H1 (cell line): Measurements from ENCODE around the gene GATD1. TPM values are rescaled to one million over a fixed set of nuclear protein-coding genes. Genes with fewer than 3 reads are reported as not detected.

Source experiments
- CTCF ChIA-PET: fragments of 300-600 bp; sonication (Branson Sonifier 250); formaldehyde crosslinking; loops from one replicate; lab custom pipeline; 2021; ENCODE audit not compliant: partially characterized antibody; lab: Charles Lee
- POLR2A ChIA-PET: fragments of 300-600 bp; sonication (Branson Sonifier 250); formaldehyde crosslinking; loops from one replicate; lab custom pipeline; 2021; ENCODE audit warnings: inconsistent platforms; ENCODE audit not compliant: partially characterized antibody; lab: Charles Lee
- DNase-seq, 2 experiments: peaks; one replicate each; pipeline versions ENCODE4 v3.0.0 to v3.0.0-alpha.2; 2010 to 2022; ENCODE audit warnings: low spot score in 2 of 2, low read depth in 1 of 2, mixed read lengths in 1 of 2
- FAIRE-seq: peaks from 2 replicates; lab custom pipeline; 2011; peaks lifted over from hg19 to GRCh38; lab: Jason Lieb, UNC
- H2AFZ ChIP-seq: 2 replicates; pipeline ENCODE4 v1.8.1; 2012; ENCODE audit warnings: low read length, inconsistent platforms
- H2AK5ac ChIP-seq: 2 replicates; pipeline ENCODE4 v1.6.1; 2013; ENCODE audit warnings: low read depth, low read length
- H2BK120ac ChIP-seq: replicated peaks from 2 replicates; pipeline ENCODE3; 2013; ENCODE audit warnings: low read depth, low read length, inconsistent platforms
- H2BK12ac ChIP-seq: 2 replicates; pipeline ENCODE4 v1.6.1; 2013; ENCODE audit warnings: low read depth, low read length
- H2BK15ac ChIP-seq: 2 replicates; pipeline ENCODE4 v1.6.1; 2013; ENCODE audit warnings: low read length
- H2BK20ac ChIP-seq: 2 replicates; pipeline ENCODE4 v1.6.1; 2013; ENCODE audit warnings: low read length
- H2BK5ac ChIP-seq: 2 replicates; pipeline ENCODE4 v1.6.1; 2013; ENCODE audit warnings: low read depth, low read length
- H3K14ac ChIP-seq: 2 replicates; pipeline ENCODE4 v1.6.1; 2013; ENCODE audit warnings: inconsistent platforms; ENCODE audit not compliant: insufficient read length
- H3K18ac ChIP-seq: 2 replicates; pipeline ENCODE4 v1.6.1; 2013; ENCODE audit warnings: low read length; ENCODE audit errors: extremely low read depth
- H3K23ac ChIP-seq: 2 replicates; pipeline ENCODE4 v1.6.1; 2013; ENCODE audit warnings: inconsistent platforms; ENCODE audit not compliant: insufficient read length
- H3K23me2 ChIP-seq: 2 replicates; pipeline ENCODE4 v1.6.1; 2013; ENCODE audit warnings: low read depth, low read length
- H3K27ac ChIP-seq: 2 replicates; pipeline ENCODE4 v1.6.1; 2011; ENCODE audit warnings: low read depth, low read length, inconsistent platforms
- H3K27me3 ChIP-seq, 4 experiments: replicated peaks in 1 of 4; 1 replicate in 1 of 4; 2 replicates in 3 of 4; pipeline versions ENCODE4 v1.6.1 to v1.8.1; 2011 to 2013; ENCODE audit warnings: low read length in 3 of 4, mild to moderate bottlenecking in 3 of 4, inconsistent platforms in 2 of 4, mixed read lengths in 2 of 4, moderate library complexity in 1 of 4; ENCODE audit not compliant: control insufficient read depth in 3 of 4, insufficient read depth in 3 of 4; ENCODE audit errors: extremely low read depth in 1 of 4
- H3K36me3 ChIP-seq, 4 experiments: 2 replicates each; pipeline versions ENCODE4 v1.6.1 to v1.8.1; 2011 to 2013; ENCODE audit warnings: mild to moderate bottlenecking in 4 of 4, low read length in 3 of 4, moderate library complexity in 2 of 4, control low read depth in 1 of 4, inconsistent platforms in 1 of 4; ENCODE audit not compliant: insufficient read depth in 4 of 4, control insufficient read depth in 2 of 4
- H3K4ac ChIP-seq: replicated peaks from 2 replicates; pipeline ENCODE3; 2013; ENCODE audit warnings: low read length, low read depth, mixed read lengths, inconsistent platforms; ENCODE audit not compliant: insufficient read length
- H3K4me1 ChIP-seq, 4 experiments: replicated peaks in 1 of 4; 1 replicate in 1 of 4; 2 replicates in 3 of 4; pipeline versions ENCODE4 v1.6.1 to v1.8.1; 2011 to 2013; ENCODE audit warnings: low read length in 3 of 4, inconsistent platforms in 2 of 4, mixed read lengths in 1 of 4; ENCODE audit not compliant: insufficient read depth in 4 of 4, control insufficient read depth in 3 of 4
- H3K4me2 ChIP-seq, 2 experiments: 2 replicates each; pipeline versions ENCODE4 v1.6.1 to v1.8.1; 2011 to 2013; ENCODE audit warnings: low read depth in 2 of 2, low read length in 2 of 2, control low read depth in 1 of 2, inconsistent platforms in 1 of 2, mild to moderate bottlenecking in 1 of 2; ENCODE audit not compliant: insufficient read depth in 1 of 2
- H3K4me3 ChIP-seq, 4 experiments: fragments of 200-600, 300-600 bp in 1 of 4; sonication (generic), shearing (Covaris generic), sonication (Bioruptor Twin) in 1 of 4; 2 replicates each; pipeline versions ENCODE4 v1.5.1 to v1.8.1; 2011 to 2016; ENCODE audit warnings: low read length in 4 of 4, low read depth in 3 of 4, control low read depth in 2 of 4, inconsistent platforms in 2 of 4, mild to moderate bottlenecking in 2 of 4, mixed read lengths in 1 of 4, moderate library complexity in 1 of 4; ENCODE audit not compliant: insufficient read depth in 2 of 4; ENCODE audit errors: extremely low read depth in 1 of 4
- H3K56ac ChIP-seq: replicated peaks from 2 replicates; pipeline ENCODE3; 2013; ENCODE audit warnings: low read depth, mild to moderate bottlenecking, mixed read lengths, low read length, inconsistent platforms; ENCODE audit not compliant: insufficient read length
- H3K79me1 ChIP-seq: 2 replicates; pipeline ENCODE4 v1.6.1; 2013; ENCODE audit warnings: low read depth, low read length, control low read depth
- H3K79me2 ChIP-seq, 2 experiments: 2 replicates each; pipeline versions ENCODE4 v1.6.1 to v1.8.1; 2012 to 2013; ENCODE audit warnings: low read length in 2 of 2, mild to moderate bottlenecking in 2 of 2, inconsistent platforms in 1 of 2; ENCODE audit not compliant: insufficient read depth in 2 of 2, control insufficient read depth in 1 of 2
- H3K9ac ChIP-seq, 4 experiments: replicated peaks in 1 of 4; 1 replicate in 1 of 4; 2 replicates in 3 of 4; pipeline versions ENCODE4 v1.6.1 to v1.8.1; 2011 to 2013; ENCODE audit warnings: low read depth in 3 of 4, low read length in 3 of 4, control low read depth in 2 of 4, mild to moderate bottlenecking in 2 of 4, moderate library complexity in 2 of 4, inconsistent platforms in 1 of 4; ENCODE audit errors: extremely low read depth in 1 of 4
- H3K9me3 ChIP-seq, 2 experiments: 2 replicates each; pipeline versions ENCODE4 v1.6.1 to v1.8.1; 2012 to 2013; ENCODE audit warnings: mild to moderate bottlenecking in 2 of 2, moderate library complexity in 2 of 2, control low read depth in 1 of 2, inconsistent platforms in 1 of 2, low read depth in 1 of 2, low read length in 1 of 2, mixed read lengths in 1 of 2; ENCODE audit not compliant: insufficient read depth in 2 of 2
- H4K20me1 ChIP-seq, 2 experiments: replicated peaks in 1 of 2; 2 replicates each; pipeline versions ENCODE3 to v1.8.1; 2011 to 2013; ENCODE audit warnings: inconsistent platforms in 2 of 2, low read length in 2 of 2, mild to moderate bottlenecking in 1 of 2; ENCODE audit not compliant: insufficient read depth in 2 of 2, control insufficient read depth in 1 of 2
- H4K5ac ChIP-seq: 2 replicates; pipeline ENCODE4 v1.6.1; 2013; ENCODE audit warnings: low read length, low read depth, mixed read lengths, inconsistent platforms; ENCODE audit not compliant: insufficient read length
- H4K8ac ChIP-seq: 2 replicates; pipeline ENCODE4 v1.8.0; 2013; ENCODE audit warnings: mild to moderate bottlenecking, moderate library complexity, low read length, inconsistent platforms; ENCODE audit not compliant: insufficient read depth; ENCODE audit errors: extremely low read depth
- H4K91ac ChIP-seq: replicated peaks from 2 replicates; pipeline ENCODE3; 2013; ENCODE audit warnings: low read length, mixed read lengths, inconsistent platforms; ENCODE audit not compliant: insufficient read length
- CHD1 ChIP-seq: IDR thresholded peaks from 2 replicates; pipeline ENCODE4 v1.6.1; 2012; ENCODE audit warnings: low read depth, low read length, improper control_type of control experiment
- CHD2 ChIP-seq: IDR thresholded peaks from 2 replicates; pipeline ENCODE4 v1.6.1; 2012; ENCODE audit warnings: low read length, improper control_type of control experiment
- FOSL1 ChIP-seq: IDR thresholded peaks from 2 replicates; pipeline ENCODE4 v1.6.1; 2011; ENCODE audit warnings: mild to moderate bottlenecking, low read depth, low read length, moderate library complexity; ENCODE audit not compliant: insufficient read depth
- KDM1A ChIP-seq: fragments of 200-600, 300-600 bp; sonication (generic); IDR thresholded peaks from 2 replicates; pipeline ENCODE4 v1.7.1; 2016; ENCODE audit warnings: mild to moderate bottlenecking, low read length, borderline replicate concordance
- NANOG ChIP-seq: IDR thresholded peaks from 2 replicates; pipeline ENCODE4 v1.6.1; 2011; ENCODE audit warnings: low read length, low read depth, mild to moderate bottlenecking, inconsistent platforms; ENCODE audit not compliant: insufficient read depth, poor library complexity, severe bottlenecking
- RAD21 ChIP-seq, 2 experiments: IDR thresholded peaks in 1 of 2; conservative IDR thresholded peaks in 1 of 2; 2 replicates each; pipeline ENCODE4 v1.6.1; 2011; ENCODE audit warnings: low read depth in 2 of 2, low read length in 2 of 2, improper control_type of control experiment in 1 of 2, inconsistent platforms in 1 of 2, mild to moderate bottlenecking in 1 of 2, moderate library complexity in 1 of 2
- RBBP5 ChIP-seq: IDR thresholded peaks from 2 replicates; pipeline ENCODE4 v1.7.1; 2012; ENCODE audit warnings: low read depth, mild to moderate bottlenecking, inconsistent platforms, low read length, moderate library complexity, borderline replicate concordance
- SIN3A ChIP-seq, 2 experiments: IDR thresholded peaks in 1 of 2; conservative IDR thresholded peaks in 1 of 2; 2 replicates each; pipeline ENCODE4 v1.6.1; 2011 to 2012; ENCODE audit warnings: low read length in 2 of 2, improper control_type of control experiment in 1 of 2, low read depth in 1 of 2, mild to moderate bottlenecking in 1 of 2
- TBP ChIP-seq: IDR thresholded peaks from 2 replicates; pipeline ENCODE4 v1.6.1; 2011; ENCODE audit warnings: low read depth, low read length, improper control_type of control experiment
- WGBS, 2 experiments: shearing (Covaris generic) in 1 of 2; methylation state at CpG; one replicate each; pipeline versions ENCODE4 v1.1.6 to v1.1.7; 2013 to 2015; ENCODE audit warnings: low lambda C conversion rate in 2 of 2, mixed read lengths in 2 of 2, inconsistent platforms in 1 of 2, low coverage in 1 of 2, missing lambda C conversion rate in 1 of 2; ENCODE audit not compliant: insufficient replicate concordance in 2 of 2, insufficient coverage in 1 of 2, insufficient read length in 1 of 2; ENCODE audit errors: extremely low coverage in 1 of 2, missing lambda C conversion rate in 1 of 2; 5-methylcytosine and 5-hydroxymethylcytosine counted together
- polyA plus RNA-seq, 7 experiments: library from polyadenylated mRNA; depleted of rRNA in 3 of 7; stranded (reverse) in 5 of 7; unstranded in 2 of 7; fragments of >200 nt in 5 of 7; fragments of 200-250 nt in 2 of 7; gene quantifications; 1 replicate in 5 of 7; 2 replicates in 1 of 7; 4 replicates in 1 of 7; pipeline versions ENCODE4 v1.2.1 to v1.2.3, GENCODE V29; 2011 to 2013; ENCODE audit warnings: missing spikeins in 2 of 7, mixed read lengths in 2 of 7
- total RNA-seq: library from RNA; stranded (reverse); fragmentation: NEBNext Ultra II Directional; extraction: Animal tissue kit (Norgen Biotek cat#: 25700); gene quantifications from 2 replicates; pipeline ENCODE4 v1.2.1, GENCODE V29; 2021

GATD1 gene
- total and polyA plus RNA-seq, 2 of the 8 experiments (the other 6 are each of a cell fraction or from before 2014, with no cell fraction given), result 47.5 to 54.8 TPM

- Histone ChIP-seq H3K23me2 (no peaks in the 10 kb centered on the region; the same call in 1 of the 2 replicates), H3K9me3 (no peaks in the 10 kb centered on the region), H3K36me3 (peaks cover 0 to 9% (median 0%) of the 10 kb centered on the region in 4 experiments; a peak in 2 of 8 replicates), H2BK15ac (no peak overlapping the region), H3K4me2 (no peak overlapping the region), H3K9ac (no peak overlapping the region), H4K91ac (no peak overlapping the region), H3K79me2 (no peaks in the 10 kb centered on the region), H3K4ac (no peak overlapping the region), H2BK120ac (no peak overlapping the region), H3K4me3 (no peak overlapping the region), H3K56ac (no peak overlapping the region), H2AFZ (no peak overlapping the region), H2BK5ac (no peak overlapping the region), H3K18ac (no peak overlapping the region), H2BK20ac (no peak overlapping the region), H3K27ac (no peak overlapping the region), H4K20me1 (peaks cover 2 to 10% of the 10 kb centered on the region in 2 experiments), H3K27me3 (no peaks in the 10 kb centered on the region), H3K79me1 (peaks cover 3% of the 10 kb centered on the region; the same call in 1 of the 2 replicates), H3K23ac (no peak overlapping the region), H2AK5ac (no peak overlapping the region), H4K5ac (no peak overlapping the region), H2BK12ac (no peak overlapping the region), H3K14ac (no peak overlapping the region), H3K4me1 (peaks cover 0 to 22% (median 13%) of the 10 kb centered on the region in 4 experiments; a peak in 6 of 7 replicates), H4K8ac (no peak overlapping the region)
- TF ChIP-seq RBBP5, result no peak
- TF ChIP-seq RAD21 (IDR thresholded peaks at IDR 0.05 in 1 of 2, conservative IDR thresholded peaks at IDR 0.05 in 1 of 2; ENCODE audit: low read depth in 2 of 2, low read length in 2 of 2), result no peak
- no peak for TF ChIP-seq TBP
- no peak for TF ChIP-seq SIN3A (conservative IDR thresholded peaks at IDR 0.05 in 1 of 2, IDR thresholded peaks at IDR 0.05 in 1 of 2; ENCODE audit: low read depth in 1 of 2, low read length in 2 of 2)
- no peak for TF ChIP-seq CHD2
- no peak for TF ChIP-seq CHD1
- TF ChIP-seq NANOG, result no peak
- TF ChIP-seq KDM1A, result no peak
- TF ChIP-seq FOSL1, result no peak
- FAIRE-seq (no peak), DNase-seq (no peak)
- 86% methylated on average over 18 of the region's 28 CpGs; no CpG with 5 or more reads in 1 of the 2 experiments for WGBS, 2 experiments
- ChIA-PET POLR2A (interaction anchor here (0.6 to 53.0 kb wide), 6 partner anchors 8 to 235 kb away, joined by 3 to 1917 read pairs (median 6); partner anchors contain the start of genes CD151, CRACR2B, PNPLA2 and POLR2L), CTCF (interaction anchor here (1.0 kb wide), 1 partner anchor 9 kb away, joined by 3 read pairs; no protein-coding TSS in a partner anchor)
Measured at GRCh38 chr11:788009-788640, 10.8 kb upstream of the GATD1 start.
